Immature natural killer cell (primary cell): ENCODE data around the gene RAC3. TPM values are rescaled to one million over a fixed set of nuclear protein-coding genes. Genes with fewer than 3 reads are reported as not detected.
A peak's percentile ranks its signal among the peaks of the same experiment; 100 is the strongest.

ENCODE experiments used
- DNase-seq, 3 donors: peaks; one replicate each; pipeline ENCODE4 v3.0.0; 2022; ENCODE audit warnings: mixed read lengths in 1 of 3
- H3K27ac Mint-ChIP-seq, 6 donors: one replicate each; pipeline ENCODE4 v1.8.0; 2020; ENCODE audit warnings: mixed read lengths in 6 of 6, mild to moderate bottlenecking in 5 of 6, inconsistent platforms in 4 of 6, moderate library complexity in 3 of 6
- H3K27me3 Mint-ChIP-seq, 3 donors: one replicate each; pipeline ENCODE4 v1.8.0; 2020 to 2021; ENCODE audit warnings: low read depth in 3 of 3, mild to moderate bottlenecking in 3 of 3, mixed read lengths in 3 of 3, moderate library complexity in 3 of 3, inconsistent platforms in 1 of 3
- H3K36me3 Mint-ChIP-seq, 3 donors: one replicate each; pipeline ENCODE4 v1.8.0; 2020; ENCODE audit warnings: mixed read lengths in 3 of 3, inconsistent platforms in 2 of 3, mild to moderate bottlenecking in 2 of 3
- H3K4me1 Mint-ChIP-seq, 2 donors: one replicate each; pipeline ENCODE4 v1.8.0; 2020; ENCODE audit warnings: inconsistent platforms in 2 of 2, mild to moderate bottlenecking in 2 of 2, mixed read lengths in 2 of 2, moderate library complexity in 1 of 2
- H3K4me3 Mint-ChIP-seq, 5 donors: one replicate each; pipeline ENCODE4 v1.8.0; 2020; ENCODE audit warnings: mild to moderate bottlenecking in 5 of 5, mixed read lengths in 5 of 5, inconsistent platforms in 3 of 5, moderate library complexity in 3 of 5
- H3K9me3 Mint-ChIP-seq, 6 donors: one replicate each; pipeline ENCODE4 v1.8.0; 2020; ENCODE audit warnings: mild to moderate bottlenecking in 6 of 6, mixed read lengths in 6 of 6, inconsistent platforms in 4 of 6, moderate library complexity in 3 of 6
- polyA plus RNA-seq, 3 donors: library from polyadenylated mRNA; unstranded; fragments of 300-500 nt; fragmentation: Illumina TruSeq; gene quantifications; one replicate each; pipeline ENCODE4 v1.2.3, GENCODE V29; 2021

Gene RAC3
- polyA plus RNA-seq = not detected

DNA sequence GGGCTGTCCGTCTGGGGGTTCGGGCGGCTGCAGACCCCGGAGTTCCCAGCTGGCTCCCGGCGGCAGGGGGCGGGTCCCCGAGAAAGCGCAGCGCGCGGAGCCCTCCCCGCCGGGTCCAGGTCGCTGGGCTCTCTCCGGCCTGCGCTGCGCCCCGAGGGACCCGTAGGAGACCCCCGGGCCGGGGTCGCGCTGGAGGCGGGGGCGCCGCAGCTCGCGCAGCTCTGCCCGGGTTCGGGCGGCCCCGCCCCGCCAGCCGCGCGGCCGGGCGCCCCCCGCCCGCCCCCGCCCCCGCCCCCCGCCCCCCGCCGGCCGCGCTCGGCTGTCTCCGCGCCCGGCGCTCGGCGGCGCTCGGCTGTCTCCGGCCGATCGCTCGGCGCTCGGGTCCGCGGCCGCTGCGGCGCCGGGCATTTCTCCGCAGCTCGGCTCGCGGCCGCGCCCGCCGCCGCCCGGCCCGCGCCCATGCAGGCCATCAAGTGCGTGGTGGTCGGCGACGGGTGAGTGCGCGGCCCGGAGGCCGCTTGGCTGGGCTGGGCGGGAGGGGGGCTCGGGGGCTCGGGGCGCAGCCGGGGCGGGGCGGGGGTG is at the start of gene RAC3:
Gene RAC3, plus strand, starts transcription at position 376 of the 582 bp plus-strand sequence. Its CDS starts 84 bp downstream, at position 460.
- no peak for DNase-seq
- H3K4me1 Mint-ChIP-seq = peaks cover 7 to 22% of the 10 kb centered on the region in 2 donors
- H3K27ac Mint-ChIP-seq = no peak within 1 kb of the TSS
- peaks cover 2 to 3% (median 2%) of the 10 kb centered on the region in 3 donors for H3K27me3 Mint-ChIP-seq
- H3K4me3 Mint-ChIP-seq = peak within 1 kb of the TSS; percentile 76 to 82 (median 81)
- no peaks in the 10 kb centered on the region for H3K9me3 Mint-ChIP-seq
- peaks cover 0 to 6% (median 3%) of the 10 kb centered on the region in 3 donors for H3K36me3 Mint-ChIP-seq

- no peak overlapping the region for H3K27ac Mint-ChIP-seq
- H3K9me3 Mint-ChIP-seq = no peaks in the 10 kb centered on the region
- peaks cover 4 to 18% (median 5%) of the 10 kb centered on the region in 3 donors for H3K36me3 Mint-ChIP-seq
- H3K4me1 Mint-ChIP-seq = peaks cover 13 to 24% of the 10 kb centered on the region in 2 donors
- H3K27me3 Mint-ChIP-seq = peaks cover under 1 to 4% (median 3%) of the 10 kb centered on the region in 3 donors
- no peak for DNase-seq
- no peak overlapping the region for H3K4me3 Mint-ChIP-seq
These were observed 48.4 kb upstream of the RAC3 start for GRCh38 chr17:81983011-81983638.

DNA sequence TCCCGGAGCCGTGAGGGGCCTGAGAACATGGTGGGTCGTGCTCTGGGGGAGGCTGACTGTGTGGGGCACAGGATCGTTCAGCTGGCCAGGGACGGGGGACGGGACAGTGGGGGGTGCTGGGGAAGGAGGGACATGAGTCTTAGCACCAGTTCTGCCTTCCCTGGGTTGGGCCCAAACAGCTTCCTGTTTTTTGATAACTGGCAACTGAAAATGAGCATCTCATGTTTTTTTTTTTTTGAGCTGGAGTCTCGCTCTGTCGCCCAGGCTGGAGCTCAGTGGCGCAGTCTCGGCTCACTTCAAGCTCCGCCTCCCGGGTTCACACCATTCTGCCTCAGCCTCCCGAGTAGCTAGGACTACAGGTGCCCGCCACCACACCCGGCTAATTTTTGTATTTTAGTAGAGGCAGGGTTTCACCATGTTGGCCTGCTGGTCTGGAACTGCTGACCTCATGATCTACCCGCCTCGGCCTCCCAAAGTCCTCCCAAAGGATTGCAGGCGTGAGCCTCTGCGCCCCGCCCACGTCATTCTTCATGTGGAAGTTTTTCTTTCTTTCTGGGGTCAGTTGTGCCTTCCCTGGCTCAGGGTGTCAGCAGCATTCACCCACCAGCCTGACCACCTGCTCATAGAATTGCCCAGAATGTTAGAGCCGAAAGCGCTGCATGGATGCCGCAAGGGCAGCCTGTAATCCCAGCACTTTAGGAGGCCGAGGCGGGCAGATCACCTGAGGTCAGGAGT is 47.7 kb upstream of the RAC3 start:
- Mint-ChIP-seq H3K4me3 (no peak overlapping the region), H3K4me1 (peaks cover 11 to 22% of the 10 kb centered on the region in 2 donors), H3K27me3 (peaks cover 0 to 4% (median under 1%) of the 10 kb centered on the region in 3 donors), H3K36me3 (peaks cover 4 to 18% (median 5%) of the 10 kb centered on the region in 3 donors), H3K9me3 (no peaks in the 10 kb centered on the region), H3K27ac (no peak overlapping the region)
- no peak for DNase-seq

DNA sequence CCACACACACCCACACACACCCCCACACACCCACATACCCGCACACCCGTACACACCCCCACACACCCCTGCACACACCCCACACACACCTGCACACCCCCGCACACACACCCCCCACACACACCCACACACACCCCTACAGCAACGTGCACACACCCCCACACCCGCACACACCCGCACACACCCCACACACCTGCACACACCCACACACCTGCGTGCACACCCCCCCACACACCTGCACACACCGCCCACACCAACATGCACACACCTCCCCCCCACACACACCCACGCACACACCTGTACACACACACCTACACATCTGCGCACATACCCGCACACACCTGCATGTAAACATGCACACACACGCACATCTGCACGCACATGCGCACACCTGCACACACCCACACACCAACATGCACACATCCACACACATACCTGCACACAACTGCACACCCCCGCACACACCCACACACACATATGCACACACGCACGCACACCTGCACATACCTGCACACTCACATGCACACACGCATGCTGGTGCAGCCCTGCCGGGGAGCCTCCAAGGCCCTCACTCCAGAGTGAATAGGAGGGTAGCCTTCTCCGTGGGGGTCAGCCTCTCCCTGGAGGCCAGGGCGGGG is 46.6 kb upstream of the RAC3 start:
- Mint-ChIP-seq H3K4me1 (peaks cover 2 to 13% of the 10 kb centered on the region in 2 donors), H3K36me3 (peaks cover 4 to 18% (median 5%) of the 10 kb centered on the region in 3 donors), H3K27ac (no peak overlapping the region), H3K27me3 (peaks cover 0 to 4% (median 0%) of the 10 kb centered on the region in 3 donors), H3K4me3 (no peak overlapping the region), H3K9me3 (no peaks in the 10 kb centered on the region)
- DNase-seq = no peak

DNA sequence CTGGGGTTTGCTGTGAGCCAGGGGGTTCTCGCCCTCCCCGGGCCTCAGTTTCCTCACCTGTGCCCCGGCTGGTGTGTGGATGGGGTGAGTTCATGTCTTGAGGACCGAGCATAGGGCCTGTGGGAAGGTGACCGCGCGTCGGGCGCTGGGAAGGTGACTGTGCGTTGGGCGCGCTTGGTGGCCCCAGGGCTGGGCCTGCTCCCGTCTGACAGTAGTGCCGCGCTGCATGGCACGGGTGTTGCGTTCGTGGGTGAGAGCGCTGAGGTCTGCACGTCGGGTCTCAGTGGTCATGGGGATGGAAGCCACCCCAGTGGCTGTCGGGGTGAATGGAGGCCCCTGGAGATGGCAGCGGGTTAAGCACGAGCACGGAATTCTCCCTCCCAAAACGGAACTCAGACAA is 44.9 kb upstream of the RAC3 start:
- peaks cover 0 to 1% (median 0%) of the 10 kb centered on the region in 3 donors for H3K27me3 Mint-ChIP-seq
- peaks cover 4% of the 10 kb centered on the region in 2 donors for H3K4me1 Mint-ChIP-seq
- H3K27ac Mint-ChIP-seq = no peak overlapping the region
- no peak overlapping the region for H3K4me3 Mint-ChIP-seq
- no peak for DNase-seq
- H3K9me3 Mint-ChIP-seq = no peaks in the 10 kb centered on the region
- peaks cover 0 to 14% (median 5%) of the 10 kb centered on the region in 3 donors for H3K36me3 Mint-ChIP-seq

- peaks cover 0 to 14% (median 5%) of the 10 kb centered on the region in 3 donors for H3K36me3 Mint-ChIP-seq
- peaks cover 0 to 1% (median 0%) of the 10 kb centered on the region in 3 donors for H3K27me3 Mint-ChIP-seq
- H3K27ac Mint-ChIP-seq = peak overlapping the region in 1 of 6 donors; percentile 64
- H3K9me3 Mint-ChIP-seq = no peaks in the 10 kb centered on the region
- H3K4me1 Mint-ChIP-seq = peaks cover 4% of the 10 kb centered on the region in 2 donors
- no peak overlapping the region for H3K4me3 Mint-ChIP-seq
- no peak for DNase-seq
These were observed 44.2 kb upstream of the RAC3 start for GRCh38 chr17:81987161-81987770.

DNA sequence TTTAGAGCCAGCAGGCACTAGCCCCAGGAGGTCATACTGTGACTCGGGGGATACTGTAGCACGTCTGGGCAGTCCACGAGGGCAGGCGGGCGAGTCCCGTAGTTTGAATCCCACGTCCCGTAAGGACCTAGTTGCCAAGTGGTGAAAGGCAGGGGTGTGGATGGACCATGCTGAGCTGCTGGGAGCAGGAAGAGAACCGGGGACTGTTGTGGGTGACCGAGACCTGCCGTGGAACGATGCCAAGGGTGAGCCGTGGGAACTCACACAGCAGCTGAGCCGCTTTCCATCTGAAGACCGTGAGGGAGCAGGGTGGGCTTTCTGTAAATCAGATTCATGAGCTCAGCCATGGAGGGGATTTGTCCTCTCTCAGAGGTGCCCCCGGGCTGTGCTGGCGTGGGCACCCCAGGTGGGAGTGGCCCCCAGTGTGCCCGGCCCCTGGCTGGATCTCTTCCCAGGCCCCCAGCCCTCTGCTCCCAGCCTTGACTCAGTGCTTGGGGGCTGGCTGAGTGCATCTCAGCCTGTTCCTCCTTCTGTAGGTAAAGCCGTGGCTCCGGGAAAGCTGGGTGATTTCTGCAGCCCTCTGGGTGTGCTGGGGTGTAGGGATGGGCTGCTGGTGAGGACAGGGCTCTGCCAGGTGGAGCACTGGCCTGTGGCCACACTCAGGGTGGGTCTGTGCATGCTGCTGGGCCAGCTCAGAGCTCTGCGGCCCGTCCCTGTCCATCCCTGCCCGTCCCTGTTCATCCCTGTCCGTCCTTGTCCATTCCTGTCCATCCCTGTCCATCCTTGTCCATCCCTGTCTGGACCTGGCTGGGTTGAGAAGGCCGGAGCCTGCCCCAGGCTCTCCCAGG is 40.4 kb upstream of the RAC3 start:
- Mint-ChIP-seq H3K4me1 (peaks cover 0 to 2% of the 10 kb centered on the region in 2 donors), H3K36me3 (peaks cover 0 to 5% (median 0%) of the 10 kb centered on the region in 3 donors), H3K27me3 (no peaks in the 10 kb centered on the region), H3K4me3 (no peak overlapping the region), H3K27ac (peak overlapping the region in 2 of 6 donors; percentile 31 to 48), H3K9me3 (no peaks in the 10 kb centered on the region)
- no peak for DNase-seq

DNA sequence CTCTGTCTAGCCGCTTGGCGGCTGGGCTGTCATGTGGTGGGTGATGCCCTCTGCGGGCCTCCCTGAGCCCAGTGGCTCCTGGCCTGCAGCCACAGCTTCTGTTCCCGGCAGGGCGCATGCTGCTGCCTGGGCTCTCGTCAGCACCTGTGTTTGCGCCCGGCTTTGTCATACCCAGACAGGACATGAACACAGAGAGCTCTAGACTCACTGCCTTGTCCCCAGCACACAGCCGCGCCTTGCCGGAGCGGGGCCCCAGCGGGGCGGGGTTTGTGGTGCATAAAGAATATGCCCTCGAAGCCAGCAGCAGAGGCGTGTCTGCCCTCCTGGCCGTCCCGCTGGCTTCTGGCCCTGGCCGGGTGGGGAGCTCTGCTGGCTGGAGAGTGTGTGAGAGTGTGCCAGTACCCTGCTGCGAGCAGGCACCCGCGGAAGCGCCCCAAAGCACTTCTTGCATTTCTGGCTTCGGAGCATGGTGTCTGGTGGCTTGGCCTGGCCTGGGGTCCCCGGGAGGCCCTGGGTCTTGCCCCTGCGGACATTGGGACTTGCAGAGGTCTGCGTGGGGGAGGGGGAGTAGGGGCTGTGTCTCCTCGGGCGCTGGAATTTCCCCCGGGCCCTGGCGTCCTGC is 39.7 kb upstream of the RAC3 start:
- Mint-ChIP-seq H3K4me1 (peaks cover 0 to 2% of the 10 kb centered on the region in 2 donors), H3K27ac (no peak overlapping the region), H3K36me3 (no peaks in the 10 kb centered on the region), H3K9me3 (no peaks in the 10 kb centered on the region), H3K4me3 (no peak overlapping the region), H3K27me3 (no peaks in the 10 kb centered on the region)
- no peak for DNase-seq

DNA sequence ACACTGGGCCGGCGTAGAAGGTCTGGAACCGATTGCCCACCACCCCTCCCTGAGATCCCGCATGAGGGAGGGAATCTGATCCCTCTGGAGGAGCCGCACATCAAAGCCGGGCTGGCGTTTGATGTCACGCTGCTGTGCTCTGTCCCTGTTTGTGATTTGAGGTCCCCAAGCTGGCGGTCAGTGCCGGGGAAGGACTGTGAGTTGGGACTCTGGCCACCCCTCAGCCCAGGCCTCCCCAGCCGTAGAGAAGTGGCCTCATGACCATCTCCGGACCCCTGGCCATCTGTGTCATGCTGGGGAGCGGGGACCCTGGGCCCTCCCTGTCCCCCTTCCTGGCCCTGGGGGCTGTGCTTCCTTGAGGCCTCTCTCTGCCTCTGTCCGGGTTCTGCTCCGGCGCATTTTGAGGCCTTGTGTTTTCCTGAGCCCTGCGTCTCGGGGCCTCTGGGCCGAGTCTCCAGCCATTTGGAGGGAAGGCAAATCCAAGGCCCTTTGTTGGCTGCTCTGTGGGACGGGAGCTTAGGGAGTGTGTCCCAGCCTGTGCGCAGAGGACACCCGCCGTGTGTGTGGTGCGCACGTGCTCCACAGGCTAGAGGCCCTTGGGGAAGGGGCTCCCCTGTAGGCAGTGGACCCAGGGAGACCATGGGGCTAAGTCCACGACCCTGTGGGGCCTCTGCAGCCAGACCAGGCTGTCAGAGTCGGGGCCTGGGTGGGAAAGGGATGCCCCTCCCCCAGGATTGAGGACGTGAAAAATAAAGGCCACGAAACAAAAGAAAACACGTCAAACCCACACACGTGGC is 39.0 kb upstream of the RAC3 start:
- Mint-ChIP-seq H3K36me3 (no peaks in the 10 kb centered on the region), H3K9me3 (no peaks in the 10 kb centered on the region), H3K4me3 (no peak overlapping the region), H3K4me1 (peaks cover 0 to 2% of the 10 kb centered on the region in 2 donors), H3K27me3 (no peaks in the 10 kb centered on the region), H3K27ac (no peak overlapping the region)
- DNase-seq = no peak

DNA sequence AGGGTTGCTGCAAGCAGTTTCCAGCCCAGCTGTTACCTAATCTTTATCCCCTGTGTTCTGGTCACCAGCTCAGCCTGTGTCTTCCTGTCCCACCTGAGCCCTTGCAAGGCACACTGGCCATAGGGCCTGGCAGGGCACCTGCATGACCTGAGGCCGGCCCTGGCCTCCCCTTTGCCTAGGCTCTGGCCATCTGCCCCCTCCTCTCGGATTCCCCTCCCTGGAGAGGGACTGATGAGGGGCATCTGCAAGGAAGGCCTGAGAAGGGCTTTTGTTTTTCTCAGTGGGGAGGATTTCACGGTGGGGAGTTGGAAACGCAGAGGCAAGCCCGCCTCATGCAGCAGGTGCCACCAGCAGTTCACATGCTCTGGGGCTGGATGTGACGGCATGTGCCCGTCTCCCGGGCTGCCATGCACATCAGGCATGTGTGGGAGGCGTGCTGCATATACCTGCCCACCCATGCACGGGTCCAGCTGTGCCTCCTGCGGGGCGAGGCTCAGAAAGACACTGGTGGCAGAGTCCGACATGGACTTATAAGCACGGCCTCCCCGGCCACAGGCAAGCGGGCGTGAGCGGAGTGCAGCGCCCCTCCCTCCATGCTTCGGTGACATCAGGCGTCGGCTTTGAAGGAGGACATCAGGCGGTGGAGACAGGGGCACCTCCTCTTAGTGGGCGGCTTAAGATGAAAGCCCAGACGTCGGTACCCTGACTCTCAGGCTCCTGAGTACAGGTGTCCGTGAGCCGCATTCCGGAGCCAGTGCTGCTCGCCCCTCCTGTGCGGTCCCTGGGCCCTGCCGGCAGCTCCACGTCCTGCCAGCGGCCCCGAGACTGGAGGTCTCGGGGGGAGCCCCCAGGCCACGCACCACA is 37.5 kb upstream of the RAC3 start:
- no peaks in the 10 kb centered on the region for H3K9me3 Mint-ChIP-seq

More for the DNA sequence above, 37.5 kb upstream of the RAC3 start:
- no peak overlapping the region for H3K27ac Mint-ChIP-seq
- no peak for DNase-seq
- H3K36me3 Mint-ChIP-seq = no peaks in the 10 kb centered on the region
- H3K4me1 Mint-ChIP-seq = peaks cover 0 to 2% of the 10 kb centered on the region in 2 donors
- no peaks in the 10 kb centered on the region for H3K27me3 Mint-ChIP-seq
- no peak overlapping the region for H3K4me3 Mint-ChIP-seq
